HG03139 (cell line): ENCODE measurements around the gene TTC31.
"Not testable (repeated sequence)": the region's sequence is repeated elsewhere in the genome, so short reads cannot be mapped to it uniquely, and the experiment has no call there.

Experiments used
- ATAC-seq: cut with Tn5 transposase; IDR thresholded peaks from one replicate; pipeline ENCODE4 v1.9.1; 2021; ENCODE audit not compliant: unreplicated experiment

The TTC31 gene

GRCh38 chr2:74482801-74483674 is at the start of gene TTC31, which contains the start of gene CCDC142:
TTC31 (plus strand) TSS chr2:74483081; CDS start chr2:74483096, 15 bp downstream.
CCDC142 (minus strand) TSS chr2:74482998; CDS start chr2:74482837, 161 bp downstream.
- peak; percentile 80 for ATAC-seq

DNA sequence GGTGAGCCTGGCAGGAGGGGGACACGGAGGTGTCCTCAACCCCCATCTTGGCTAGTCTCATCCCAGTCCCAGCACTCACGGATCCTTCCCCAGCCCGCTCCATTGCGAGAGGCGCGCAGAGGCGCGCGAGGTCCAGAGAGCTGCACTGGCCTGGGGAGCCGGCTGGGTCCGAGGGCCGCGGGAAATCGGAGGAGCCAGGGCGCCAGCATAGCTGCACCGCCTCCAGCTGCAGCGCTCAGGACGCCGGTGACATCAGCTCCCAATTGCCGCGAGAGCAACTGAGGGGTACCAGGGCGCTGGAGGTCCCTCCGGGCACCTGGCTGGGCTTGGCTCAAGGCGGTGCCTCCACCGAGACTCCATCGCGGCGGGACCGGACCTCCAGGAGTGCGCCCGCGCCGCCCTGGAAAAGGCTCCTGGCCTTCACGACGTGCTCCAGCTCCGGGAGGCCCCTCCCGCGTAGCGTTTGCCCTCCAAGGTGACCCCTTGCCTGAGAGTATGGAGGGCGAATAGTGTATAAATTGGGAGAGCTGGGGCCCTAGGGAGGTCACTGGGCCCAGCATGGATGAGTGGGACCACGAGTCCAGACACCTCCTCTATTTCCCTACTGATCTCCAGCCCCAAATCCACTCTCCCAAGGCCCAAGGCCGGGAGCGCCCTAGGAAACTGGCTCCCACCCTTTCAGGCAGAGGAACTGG is 46.6 kb upstream of the TTC31 start:
- no peak for ATAC-seq

DNA sequence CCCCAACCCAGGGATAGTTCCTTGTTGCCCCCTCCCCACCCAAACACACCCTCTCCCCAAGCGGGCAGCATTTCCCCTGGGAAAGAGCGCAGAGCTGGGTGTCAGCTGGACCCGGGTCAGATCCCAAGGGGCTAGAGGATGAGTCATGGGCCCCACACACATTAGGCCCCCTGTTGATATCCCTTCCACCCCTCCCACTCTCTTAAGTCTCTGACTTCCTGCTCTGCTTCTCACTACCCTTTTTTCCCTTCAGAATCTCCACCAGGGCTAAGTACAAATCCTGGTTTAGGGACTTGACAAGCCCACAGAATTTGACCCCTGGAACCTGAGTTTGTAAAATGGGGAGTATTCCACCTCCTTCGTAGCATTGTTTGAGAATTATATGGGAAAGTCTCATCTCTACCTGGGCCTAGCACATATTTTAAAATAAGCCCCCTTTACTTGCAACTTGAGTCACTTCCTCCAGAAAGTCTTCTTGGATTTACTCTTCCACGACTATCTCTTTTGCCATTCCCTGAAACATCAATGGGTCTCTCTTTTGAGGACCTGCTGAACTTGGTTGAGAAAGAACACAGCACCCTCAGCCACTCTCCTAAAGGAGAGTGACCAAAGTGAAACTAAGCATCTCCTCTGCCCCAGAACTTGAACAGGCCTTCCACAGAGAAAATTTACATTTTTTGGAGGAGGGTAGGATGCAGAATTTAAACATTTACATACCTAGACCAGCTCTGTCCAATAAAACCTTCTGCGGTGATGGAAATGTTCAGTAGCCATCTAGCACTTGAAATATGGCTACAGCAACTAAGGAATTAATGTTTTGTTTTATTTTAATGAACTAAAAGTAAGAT is 45.8 kb upstream of the TTC31 start:
- ATAC-seq: no peak

DNA sequence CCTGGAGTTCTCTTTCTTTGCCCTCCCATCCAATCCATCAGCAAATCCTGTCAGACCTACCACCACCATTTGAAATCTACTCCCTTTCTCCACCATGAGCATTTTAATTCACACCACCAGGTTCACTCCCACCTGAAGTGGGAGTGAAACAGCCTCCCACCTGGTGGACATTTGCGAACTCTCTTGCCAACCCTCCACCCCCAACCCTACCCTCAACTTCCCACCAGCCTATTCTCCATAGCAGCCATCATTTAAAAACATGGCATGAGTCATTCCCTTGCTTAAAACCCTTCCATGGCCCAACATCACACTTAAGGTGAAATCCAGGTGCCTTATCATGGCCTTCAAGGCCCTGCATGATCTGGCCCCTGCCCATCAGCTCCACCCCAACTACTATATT is 44.6 kb upstream of the TTC31 start:
- no peak for ATAC-seq

GRCh38 chr2:74439373-74439772 is 43.5 kb upstream of the TTC31 start:
- ATAC-seq: no peak

DNA sequence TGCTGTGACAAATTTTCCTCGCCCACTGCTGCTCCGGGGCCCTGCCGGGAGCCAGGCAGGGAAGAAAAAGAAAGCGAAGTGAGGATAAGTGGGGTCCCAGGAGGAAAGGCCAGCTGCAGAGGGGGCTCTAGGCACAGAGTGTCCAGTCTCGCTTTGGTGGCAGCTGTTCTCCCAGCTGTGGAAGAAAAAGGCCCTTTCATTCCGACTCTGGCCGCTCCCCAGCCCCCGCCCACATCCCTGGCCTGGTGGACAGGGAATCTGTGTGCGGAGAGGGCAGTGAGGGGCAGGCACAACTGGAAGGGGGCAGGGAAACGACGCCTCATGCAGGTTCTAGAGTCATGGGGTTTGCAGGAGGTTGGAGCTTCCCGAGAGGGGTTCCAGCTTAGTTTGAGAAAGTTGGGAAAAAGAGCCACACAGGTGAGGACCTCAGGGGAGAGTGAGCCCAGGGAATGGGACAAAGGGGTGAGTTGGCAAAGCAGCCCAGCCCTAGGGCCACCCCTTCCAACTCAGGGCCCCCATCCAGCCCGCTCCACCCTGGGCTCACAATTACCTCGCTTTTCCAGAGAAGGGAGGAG is 43.0 kb upstream of the TTC31 start:
- ATAC-seq: no peak

GRCh38 chr2:74440378-74441169 is 42.3 kb upstream of the TTC31 start:
- ATAC-seq: peak; percentile 62

DNA sequence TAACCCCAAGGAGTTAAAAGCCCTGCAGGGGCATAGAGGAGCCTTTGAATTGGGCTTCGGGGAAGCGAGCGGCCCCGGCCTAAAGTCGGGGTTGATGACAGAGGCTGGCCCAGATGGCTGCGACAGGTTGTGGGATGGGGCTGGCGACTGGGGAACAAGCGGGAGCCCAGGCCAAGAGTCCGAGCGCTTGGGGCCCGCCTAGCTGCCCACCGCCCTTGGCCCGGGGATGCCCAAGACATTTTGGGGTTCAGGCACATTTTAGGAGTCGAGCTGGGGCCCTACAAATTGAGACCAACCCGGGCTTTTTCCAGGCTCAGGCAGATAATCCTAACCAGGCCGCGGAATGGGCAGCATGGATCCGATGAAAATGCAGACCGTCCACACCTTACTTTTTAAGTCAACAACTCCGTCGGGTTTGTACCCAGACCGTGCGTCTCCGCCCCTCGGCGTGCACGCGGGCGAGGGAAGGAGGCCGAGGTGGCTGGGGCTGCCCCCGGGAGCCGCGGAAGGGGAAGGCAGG is 41.7 kb upstream of the TTC31 start:
- peak; percentile 14 for ATAC-seq

DNA sequence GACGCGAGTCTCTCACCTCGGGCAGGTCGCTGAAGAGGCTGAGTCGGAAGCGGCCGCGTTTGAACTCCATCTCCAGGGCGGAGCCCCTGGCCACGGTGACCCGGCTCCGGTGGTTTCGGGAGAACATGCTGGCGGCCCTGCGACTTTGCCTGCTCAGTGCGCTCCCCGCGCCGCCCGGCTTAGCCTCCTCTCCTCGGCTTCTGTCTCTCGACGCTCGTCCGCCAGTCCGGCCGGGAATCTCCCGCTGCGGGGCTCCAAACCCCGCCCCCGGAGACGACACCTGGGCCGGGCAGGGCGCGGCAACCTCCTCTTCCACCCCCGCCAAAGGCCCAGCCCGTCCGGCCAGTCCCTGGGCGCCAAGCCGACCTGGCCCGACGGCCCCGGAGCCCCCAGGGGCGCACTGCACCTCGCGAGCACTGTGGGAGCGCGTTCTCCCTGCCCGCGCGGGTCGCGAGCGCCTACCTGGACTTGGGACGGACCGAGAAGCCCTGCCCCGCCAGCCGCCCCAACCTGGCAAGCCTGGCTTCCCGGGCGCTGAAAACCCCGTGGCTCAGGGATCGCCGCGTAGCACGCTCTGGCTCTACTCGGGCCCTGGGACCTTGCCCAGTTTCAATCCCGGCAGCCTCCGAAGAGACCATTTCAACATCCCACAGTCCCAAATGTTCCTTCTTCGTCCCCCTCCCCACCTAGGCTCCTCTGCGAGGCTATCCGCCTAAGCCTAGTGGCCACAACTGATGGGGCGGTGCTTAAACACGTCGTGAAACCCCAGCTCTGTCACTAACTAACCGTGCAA is 41.0 kb upstream of the TTC31 start, which contains the start of gene RTKN:
Gene RTKN, minus strand, starts transcription at position 248 of the 793 bp plus-strand sequence. Its CDS starts 121 bp downstream, at position 127.
- ATAC-seq: peak; percentile 37

DNA sequence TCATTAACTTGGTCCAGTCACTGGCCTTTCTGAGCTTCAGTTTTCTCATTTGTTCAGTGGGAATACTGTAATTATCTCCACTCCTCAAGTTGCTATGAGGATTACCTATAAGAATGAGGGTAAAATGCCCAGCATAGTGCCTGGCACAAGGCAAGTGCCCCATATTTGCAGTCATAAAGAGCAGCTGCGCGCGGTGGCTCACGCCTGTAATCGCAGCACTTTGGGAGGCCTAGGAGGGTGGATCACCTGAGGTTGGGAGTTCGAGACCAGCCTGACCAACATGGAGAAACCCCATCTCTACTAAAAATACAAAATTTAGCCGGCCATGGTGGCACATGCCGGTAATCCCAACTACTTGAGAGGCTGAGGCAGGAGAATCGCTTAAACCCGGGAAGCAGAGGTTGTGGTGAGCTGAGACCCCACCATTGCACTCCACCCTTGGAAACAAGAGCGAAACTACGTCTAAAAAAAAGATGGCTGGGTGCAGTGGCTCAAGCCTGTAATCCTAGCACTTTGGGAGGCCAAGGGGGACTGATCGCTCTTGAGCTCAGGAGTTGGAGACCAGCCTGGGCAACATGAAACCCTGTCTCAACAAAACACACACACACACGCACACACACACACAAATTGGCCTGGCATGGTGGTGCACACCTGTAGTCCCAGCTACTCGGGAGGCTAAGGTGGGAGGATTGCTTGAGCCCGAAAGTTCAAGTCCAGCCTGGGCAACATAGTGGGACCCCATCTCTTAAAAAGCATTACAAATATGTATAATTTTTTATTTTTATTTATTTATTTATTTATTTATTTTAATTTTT is 40.2 kb upstream of the TTC31 start:
- not testable (repeated sequence) for ATAC-seq

DNA sequence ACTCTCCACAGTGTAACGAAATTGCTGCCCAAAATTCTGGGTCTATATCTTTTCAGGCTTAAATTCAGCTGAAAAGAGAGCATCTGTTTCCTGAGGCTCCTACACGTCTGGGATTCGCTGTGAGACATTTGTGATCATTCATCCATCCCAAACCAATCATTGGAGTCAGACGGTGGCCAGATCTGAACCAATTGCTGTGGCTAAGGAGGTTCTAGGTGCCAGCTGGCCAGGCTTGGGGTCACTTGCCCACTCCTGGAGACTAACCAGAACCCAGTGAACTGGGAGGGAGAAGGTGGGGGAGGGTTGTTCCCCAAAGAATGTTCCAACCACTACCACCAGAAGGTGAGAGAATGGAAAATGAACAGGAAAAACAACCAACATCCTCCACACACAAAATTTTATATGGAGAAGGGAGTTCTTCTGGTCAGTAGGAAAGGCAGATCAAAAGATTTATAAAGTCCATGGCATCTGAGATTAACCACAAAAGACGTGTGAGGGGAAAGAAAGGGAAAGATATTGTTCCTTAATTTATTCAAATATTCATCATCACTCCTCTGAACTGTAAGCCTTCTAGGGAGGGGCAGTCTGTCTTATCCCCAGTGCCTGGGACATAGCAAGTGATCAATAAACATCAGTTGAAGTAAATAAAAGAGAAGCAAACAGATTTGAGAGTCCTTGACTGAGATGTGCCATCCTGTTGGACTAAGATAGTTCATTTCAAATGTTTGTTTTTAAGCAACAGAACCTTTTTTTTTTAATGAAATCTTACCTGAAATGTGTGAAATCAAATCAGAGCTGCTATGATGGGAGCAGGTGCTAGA is 38.2 kb upstream of the TTC31 start:
- ATAC-seq: no peak

DNA sequence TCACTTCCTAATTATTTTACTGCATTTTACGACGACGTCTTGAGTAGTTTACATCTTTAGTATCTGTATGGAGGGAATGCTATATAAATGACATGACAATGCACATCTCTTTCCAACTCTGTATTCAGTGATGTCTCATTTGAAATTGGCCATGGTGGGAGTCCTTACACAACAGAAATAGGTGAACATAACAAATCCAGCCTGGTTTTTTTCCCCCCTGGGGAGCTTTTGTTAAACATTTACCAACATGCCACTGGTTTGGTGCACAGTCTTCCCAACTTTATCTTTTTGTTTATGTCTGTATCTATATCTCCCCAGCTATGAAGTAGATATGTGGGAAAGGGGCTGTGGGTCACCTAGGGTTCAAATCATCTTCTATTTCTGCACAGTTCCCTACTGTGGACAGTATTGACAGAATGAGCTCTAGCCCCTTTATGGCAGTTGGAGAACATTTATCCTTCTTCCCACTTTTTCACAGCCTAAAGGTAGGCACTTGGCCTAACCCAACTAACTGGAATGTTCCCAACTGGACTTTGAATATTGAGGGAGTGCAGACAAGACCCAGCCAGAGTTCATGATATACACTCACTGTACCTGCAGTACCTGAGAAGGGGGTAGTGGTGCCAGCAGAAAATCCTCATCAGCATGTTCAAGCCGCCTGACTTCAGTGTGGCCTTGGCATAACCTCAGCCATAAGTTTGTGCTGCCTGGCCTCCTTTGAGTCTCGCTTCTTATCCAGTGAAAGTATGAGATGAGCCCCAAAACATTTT is 35.5 kb upstream of the TTC31 start:
- ATAC-seq: no peak

- no peak for ATAC-seq
Measured at GRCh38 chr2:74448771-74449170, 34.1 kb upstream of the TTC31 start.

- no peak for ATAC-seq
Measured at GRCh38 chr2:74450570-74451190, 32.2 kb upstream of the TTC31 start.

DNA sequence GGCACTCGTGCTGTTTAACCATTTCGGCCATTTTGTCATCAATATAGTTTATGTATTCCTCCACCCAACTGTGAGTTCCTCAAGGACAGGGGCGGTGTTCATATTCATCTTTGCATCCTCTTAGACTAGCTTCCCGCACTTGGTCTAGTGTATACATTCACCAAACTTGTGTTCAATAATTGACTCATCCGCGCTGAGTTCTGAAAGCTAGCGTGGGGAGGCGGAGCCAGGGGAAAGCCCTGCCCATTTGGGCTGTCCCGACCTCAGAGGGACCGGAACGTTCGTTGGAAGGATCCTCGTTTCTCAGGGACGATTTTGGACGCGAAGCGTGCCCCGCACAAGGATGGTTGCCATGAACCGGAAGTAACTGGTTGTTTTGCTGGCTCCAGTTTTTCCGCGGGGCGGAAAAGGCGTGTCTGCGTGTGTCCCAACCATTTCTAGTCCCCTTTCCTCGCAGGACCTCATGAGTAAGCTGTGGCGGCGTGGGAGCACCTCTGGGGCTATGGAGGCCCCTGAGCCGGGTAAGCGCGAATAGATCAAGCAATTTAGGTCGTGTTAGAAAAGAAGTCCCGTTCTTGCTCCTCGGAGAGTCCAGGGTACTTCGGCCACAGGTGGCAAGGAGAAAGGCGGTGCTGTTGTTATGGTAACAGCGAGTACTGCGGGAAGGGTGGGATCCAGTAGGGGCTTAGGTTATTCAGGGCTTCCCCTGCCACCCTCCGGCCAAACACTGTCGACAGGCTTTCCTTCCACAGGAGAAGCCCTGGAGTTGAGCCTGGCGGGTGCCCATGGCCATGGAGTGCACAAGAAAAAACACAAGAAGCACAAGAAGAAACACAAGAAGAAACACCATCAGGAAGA is 28.0 kb upstream of the TTC31 start, which contains the start of gene INO80B:
Gene INO80B, plus strand, starts transcription at position 434 of the 858 bp plus-strand sequence. Its CDS starts 30 bp downstream, at position 464.
- peak; percentile 35 for ATAC-seq
